PC-3 (cell line): ENCODE data around the gene METAP1D. TPM values are rescaled to one million over a fixed set of nuclear protein-coding genes. Genes with fewer than 3 reads are reported as not detected.

Source experiments
- ATAC-seq: fragments of 200-7000 bp; cut with Tn5 transposase; 2 replicates; pipeline ENCODE4 v1.9.1; 2020; ENCODE audit warnings: mild to moderate bottlenecking, moderate library complexity
- BruUV-seq: library from RNA; stranded (reverse); fragments of 400-500 nt; replicated peaks from 2 replicates; lab custom pipeline; 2021; lab: Mats Ljungman, UMichigan
- CTCF ChIA-PET: fragments of 300-600 bp; sonication (Branson Sonifier 250); formaldehyde crosslinking; loops from one replicate; lab custom pipeline; 2022; ENCODE audit warnings: antibody characterized with exemption; lab: Charles Lee
- POLR2A ChIA-PET: fragments of 300-600 bp; sonication (Branson Sonifier 250); formaldehyde crosslinking; loops from one replicate; lab custom pipeline; 2022; ENCODE audit warnings: antibody characterized with exemption; ENCODE audit not compliant: unreplicated experiment; lab: Charles Lee
- DNase-seq: peaks from one replicate; pipeline ENCODE4 v3.0.0-alpha.2; 2015
- H2AFZ ChIP-seq: fragments of 300-600 bp; sonication (generic); 2 replicates; pipeline ENCODE4 v1.6.0; 2016; ENCODE audit warnings: antibody characterized with exemption, low read length
- H3F3A ChIP-seq: fragments of 300-600 bp; sonication (generic); one replicate; pipeline ENCODE4 v1.6.0; 2017; ENCODE audit warnings: antibody characterized with exemption, low read length, control low read depth, mild to moderate bottlenecking; ENCODE audit not compliant: unreplicated experiment
- H3K27ac ChIP-seq: fragments of 300-600 bp; sonication (generic); 2 replicates; pipeline ENCODE4 v1.5.1; 2016; ENCODE audit warnings: mild to moderate bottlenecking, low read length
- H3K27me3 ChIP-seq: fragments of 300-600 bp; sonication (generic); 2 replicates; pipeline ENCODE4 v1.6.1; 2016; ENCODE audit warnings: low read length, mixed read lengths
- H3K36me3 ChIP-seq: fragments of 300-600 bp; sonication (generic); 2 replicates; pipeline ENCODE4 v1.6.1; 2016; ENCODE audit warnings: low read depth, mixed run types, low read length, mixed read lengths
- H3K4me1 ChIP-seq: fragments of 300-600 bp; sonication (generic); 2 replicates; pipeline ENCODE4 v1.5.1; 2016; ENCODE audit warnings: low read length; ENCODE audit not compliant: insufficient read depth
- H3K4me2 ChIP-seq: fragments of 300-600 bp; sonication (generic); 2 replicates; pipeline ENCODE4 v1.6.0; 2016; ENCODE audit warnings: low read length
- H3K4me3 ChIP-seq: fragments of 300-600 bp; sonication (generic); 2 replicates; pipeline ENCODE4 v1.5.1; 2016; ENCODE audit warnings: mild to moderate bottlenecking, low read length, mixed read lengths
- H3K79me2 ChIP-seq: fragments of 300-600 bp; sonication (generic); 2 replicates; pipeline ENCODE4 v1.6.1; 2017; ENCODE audit warnings: low read length, mixed read lengths
- H3K9ac ChIP-seq: fragments of 300-600 bp; sonication (generic); 2 replicates; pipeline ENCODE4 v1.6.0; 2016; ENCODE audit warnings: mild to moderate bottlenecking, low read length
- H3K9me2 ChIP-seq: fragments of 300-600 bp; sonication (generic); replicated peaks from 2 replicates; pipeline ENCODE4 v1.6.1; 2016; ENCODE audit warnings: mixed run types, low read length, mixed read lengths
- H3K9me3 ChIP-seq: fragments of 300-600 bp; sonication (generic); 2 replicates; pipeline ENCODE4 v1.6.1; 2016; ENCODE audit warnings: low read length, mixed read lengths
- H4K20me1 ChIP-seq: fragments of 300-600 bp; sonication (generic); 2 replicates; pipeline ENCODE4 v1.6.1; 2016; ENCODE audit warnings: low read length, mixed read lengths
- CTCF ChIP-seq: fragments of 300-600 bp; sonication (generic); conservative IDR thresholded peaks from 2 replicates; pipeline ENCODE4 v1.5.1; 2017; ENCODE audit warnings: antibody characterized with exemption, low read depth, mild to moderate bottlenecking, low read length
- EZH2 ChIP-seq: fragments of 300-600 bp; sonication (generic); IDR thresholded peaks from one replicate; pipeline ENCODE4 v1.6.1; 2017; ENCODE audit warnings: antibody characterized with exemption, mild to moderate bottlenecking, low read length; ENCODE audit not compliant: unreplicated experiment
- EZH2phosphoT487 ChIP-seq: fragments of 300-600 bp; sonication (generic); IDR thresholded peaks from 2 replicates; pipeline ENCODE4 v1.6.1; 2018; ENCODE audit warnings: mild to moderate bottlenecking, antibody characterized with exemption, low read length, borderline replicate concordance
- intact Hi-C: fragments of 100-400 bp; cut with micrococcal nuclease; formaldehyde crosslinking; loops from 2 replicates; pipeline ENCODE4 v1.9.0; 2023
- total RNA-seq: library from RNA; depleted of rRNA; stranded (reverse); fragments of >200 nt; gene quantifications from 2 replicates; pipeline ENCODE4 v1.2.3, GENCODE V29; 2014

The METAP1D gene
- total RNA-seq, 1 experiment from 2014 or later, result 12.0 TPM

DNA sequence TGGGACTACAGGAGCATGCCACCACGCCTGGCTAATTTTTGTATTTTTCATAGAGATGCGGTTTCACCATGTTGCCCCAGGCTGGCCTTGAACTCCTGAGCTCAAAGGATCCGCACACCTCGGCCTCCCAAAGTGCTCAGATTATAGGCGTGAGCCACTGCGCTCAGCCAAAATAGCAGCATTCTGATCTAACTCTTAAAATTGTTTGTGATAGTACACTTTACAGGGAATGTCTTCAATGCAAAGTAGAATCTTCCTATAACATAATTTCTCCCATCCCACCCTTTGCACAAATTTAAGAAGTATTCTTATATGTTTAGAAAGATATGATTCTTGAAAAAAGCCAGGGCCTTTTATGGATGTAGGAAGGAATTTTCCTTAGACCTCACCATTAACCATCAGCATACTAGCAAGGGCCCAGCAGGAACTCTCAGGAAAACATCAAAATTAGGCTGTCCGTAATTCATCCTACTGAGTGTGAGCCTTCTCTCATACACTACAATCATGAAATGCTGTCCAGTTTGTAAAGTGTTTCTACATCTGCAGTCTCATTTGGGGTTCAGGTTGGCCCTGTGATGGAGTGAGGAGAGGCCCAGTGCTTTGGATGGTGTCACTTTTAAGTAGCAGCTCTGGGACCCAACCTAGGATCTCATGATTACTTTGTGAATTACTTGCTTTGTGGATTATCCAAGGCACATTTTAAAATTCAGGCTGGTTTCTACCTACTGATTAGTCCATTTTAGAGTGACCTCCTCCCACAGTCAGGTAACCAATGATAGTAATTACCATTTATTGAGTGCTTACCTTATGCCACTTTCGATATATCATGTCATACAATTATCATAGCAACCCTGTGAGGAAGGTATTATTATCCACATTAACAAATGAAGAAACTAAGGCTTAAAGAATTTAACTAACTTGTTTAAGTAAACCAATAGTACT, 48.1 kb downstream of the METAP1D start:
- no peaks in the 10 kb centered on the region for H4K20me1 ChIP-seq
- H3K9ac ChIP-seq, result no peak overlapping the region
- no peaks in the 10 kb centered on the region for H3K27me3 ChIP-seq
- H2AFZ ChIP-seq, result no peak overlapping the region
- intact Hi-C loops, result no loop called here
- no peaks in the 10 kb centered on the region for H3K36me3 ChIP-seq
- ChIA-PET POLR2A (no interaction called here), CTCF (no interaction called here)
- no peaks in the 10 kb centered on the region for H3F3A ChIP-seq
- H3K4me3 ChIP-seq, result no peak overlapping the region
- no peak overlapping the region for H3K27ac ChIP-seq
- no TSS peak for BruUV-seq
- H3K9me2 ChIP-seq, result no peaks in the 10 kb centered on the region
- DNase-seq (no peak), ATAC-seq (no peak)
- H3K9me3 ChIP-seq, result no peaks in the 10 kb centered on the region
- peaks cover 4% of the 10 kb centered on the region; the same call in 1 of the 2 replicates for H3K4me1 ChIP-seq
- H3K79me2 ChIP-seq, result no peaks in the 10 kb centered on the region
- TF ChIP-seq CTCF (no peak), EZH2 (no peak), EZH2phosphoT487 (no peak)
- H3K4me2 ChIP-seq, result no peak overlapping the region

- no peak for DNase-seq
- no peaks in the 10 kb centered on the region for H3K36me3 ChIP-seq
- no peaks in the 10 kb centered on the region for H3K9me2 ChIP-seq
- H3K27ac ChIP-seq, result no peak overlapping the region
- no peak for ATAC-seq
- no peaks in the 10 kb centered on the region for H3K9me3 ChIP-seq
- intact Hi-C loops, result no loop called here
- TF ChIP-seq EZH2phosphoT487 (no peak), CTCF (no peak), EZH2 (no peak)
- no TSS peak for BruUV-seq
- POLR2A ChIA-PET, result no interaction called here
- H3K9ac ChIP-seq, result no peak overlapping the region
- no peaks in the 10 kb centered on the region for H4K20me1 ChIP-seq
- no peaks in the 10 kb centered on the region for H3K79me2 ChIP-seq
- no peak overlapping the region for H3K4me2 ChIP-seq
- CTCF ChIA-PET, result no interaction called here
- H3K4me1 ChIP-seq, result peaks cover 4% of the 10 kb centered on the region; the same call in 1 of the 2 replicates
- no peak overlapping the region for H2AFZ ChIP-seq
- H3F3A ChIP-seq, result no peaks in the 10 kb centered on the region
- H3K4me3 ChIP-seq, result no peak overlapping the region
- H3K27me3 ChIP-seq, result no peaks in the 10 kb centered on the region
Observed at GRCh38 chr2:172048508-172049503, 49.1 kb downstream of the METAP1D start.
